Measurements from ENCODE around the gene ADM5.

ADM5 gene

GRCh38 chr19:49651820-49652550 lies 37.4 kb upstream of the ADM5 start:
- DNase-seq (ENCODE audit: extremely low read depth, insufficient read length) = no peak
- Histone ChIP-seq H3K27me3 (replicated peaks; ENCODE audit: control insufficient read depth, insufficient read depth, low read length) (no peaks in the 10 kb centered on the region), H3K4me3 (replicated peaks; ENCODE audit: low read depth, low read length) (no peak overlapping the region), H3K36me3 (ENCODE audit: control insufficient read depth, insufficient read depth, low read length) (peaks cover 38% of the 10 kb centered on the region)
- TF ChIP-seq CTCF (IDR thresholded peaks at IDR 0.05; ENCODE audit: insufficient read depth, low read length, poor library complexity, severe bottlenecking) = no peak

- no peak for TF ChIP-seq CTCF (IDR thresholded peaks at IDR 0.05; ENCODE audit: insufficient read depth, low read length, poor library complexity, severe bottlenecking)
- H3K4me3 ChIP-seq (replicated peaks; ENCODE audit: low read depth, low read length) = no peak overlapping the region
- H3K27me3 ChIP-seq (replicated peaks; ENCODE audit: control insufficient read depth, insufficient read depth, low read length) = no peaks in the 10 kb centered on the region
- peaks cover 41% of the 10 kb centered on the region for H3K36me3 ChIP-seq (ENCODE audit: control insufficient read depth, insufficient read depth, low read length)
- no peak for DNase-seq (ENCODE audit: extremely low read depth, insufficient read length)
Observed at GRCh38 chr19:49652551-49653465, 36.6 kb upstream of the ADM5 start.

- peaks cover 46% of the 10 kb centered on the region for H3K36me3 ChIP-seq (ENCODE audit: control insufficient read depth, insufficient read depth, low read length)
Observed at GRCh38 chr19:49653466-49653806, 36.0 kb upstream of the ADM5 start.

GRCh38 chr19:49654581-49654980 lies 34.8 kb upstream of the ADM5 start:
- DNase-seq (ENCODE audit: extremely low read depth, insufficient read length) = no peak
- Histone ChIP-seq H3K36me3 (ENCODE audit: control insufficient read depth, insufficient read depth, low read length) (peaks cover 56% of the 10 kb centered on the region), H3K4me3 (replicated peaks; ENCODE audit: low read depth, low read length) (no peak overlapping the region), H3K27me3 (replicated peaks; ENCODE audit: control insufficient read depth, insufficient read depth, low read length) (no peaks in the 10 kb centered on the region)
- TF ChIP-seq CTCF (IDR thresholded peaks at IDR 0.05; ENCODE audit: insufficient read depth, low read length, poor library complexity, severe bottlenecking) = no peak

More at GRCh38 chr19:49653466-49653806, 36.0 kb upstream of the ADM5 start:
- no peak for DNase-seq (ENCODE audit: extremely low read depth, insufficient read length)
- H3K27me3 ChIP-seq (replicated peaks; ENCODE audit: control insufficient read depth, insufficient read depth, low read length) = no peaks in the 10 kb centered on the region
- TF ChIP-seq CTCF (IDR thresholded peaks at IDR 0.05; ENCODE audit: insufficient read depth, low read length, poor library complexity, severe bottlenecking) = no peak
- H3K4me3 ChIP-seq (replicated peaks; ENCODE audit: low read depth, low read length) = no peak overlapping the region

GRCh38 chr19:49655570-49656455 lies 33.6 kb upstream of the ADM5 start:
- H3K4me3 ChIP-seq (replicated peaks; ENCODE audit: low read depth, low read length) = no peak overlapping the region
- H3K36me3 ChIP-seq (ENCODE audit: control insufficient read depth, insufficient read depth, low read length) = peaks cover 54% of the 10 kb centered on the region
- H3K27me3 ChIP-seq (replicated peaks; ENCODE audit: control insufficient read depth, insufficient read depth, low read length) = no peaks in the 10 kb centered on the region
- no peak for TF ChIP-seq CTCF (IDR thresholded peaks at IDR 0.05; ENCODE audit: insufficient read depth, low read length, poor library complexity, severe bottlenecking)
- DNase-seq (ENCODE audit: extremely low read depth, insufficient read length) = no peak
